H1 (cell line): ENCODE measurements around the gene FRMD4A. TPM values are rescaled to one million over a fixed set of nuclear protein-coding genes. Genes with fewer than 3 reads are reported as not detected.

Experiments used
- CTCF ChIA-PET: fragments of 300-600 bp; sonication (Branson Sonifier 250); formaldehyde crosslinking; loops from one replicate; lab custom pipeline; 2021; ENCODE audit not compliant: partially characterized antibody; lab: Charles Lee
- POLR2A ChIA-PET: fragments of 300-600 bp; sonication (Branson Sonifier 250); formaldehyde crosslinking; loops from one replicate; lab custom pipeline; 2021; ENCODE audit warnings: inconsistent platforms; ENCODE audit not compliant: partially characterized antibody; lab: Charles Lee
- DNase-seq, 2 experiments: peaks; one replicate each; pipeline versions ENCODE4 v3.0.0 to v3.0.0-alpha.2; 2010 to 2022; ENCODE audit warnings: low spot score in 2 of 2, low read depth in 1 of 2, mixed read lengths in 1 of 2
- FAIRE-seq: peaks from 2 replicates; lab custom pipeline; 2011; peaks lifted over from hg19 to GRCh38; lab: Jason Lieb, UNC
- H2AFZ ChIP-seq: 2 replicates; pipeline ENCODE4 v1.8.1; 2012; ENCODE audit warnings: low read length, inconsistent platforms
- H2AK5ac ChIP-seq: 2 replicates; pipeline ENCODE4 v1.6.1; 2013; ENCODE audit warnings: low read depth, low read length
- H2BK120ac ChIP-seq: replicated peaks from 2 replicates; pipeline ENCODE3; 2013; ENCODE audit warnings: low read depth, low read length, inconsistent platforms
- H2BK12ac ChIP-seq: 2 replicates; pipeline ENCODE4 v1.6.1; 2013; ENCODE audit warnings: low read depth, low read length
- H2BK15ac ChIP-seq: 2 replicates; pipeline ENCODE4 v1.6.1; 2013; ENCODE audit warnings: low read length
- H2BK20ac ChIP-seq: 2 replicates; pipeline ENCODE4 v1.6.1; 2013; ENCODE audit warnings: low read length
- H2BK5ac ChIP-seq: 2 replicates; pipeline ENCODE4 v1.6.1; 2013; ENCODE audit warnings: low read depth, low read length
- H3K14ac ChIP-seq: 2 replicates; pipeline ENCODE4 v1.6.1; 2013; ENCODE audit warnings: inconsistent platforms; ENCODE audit not compliant: insufficient read length
- H3K18ac ChIP-seq: 2 replicates; pipeline ENCODE4 v1.6.1; 2013; ENCODE audit warnings: low read length; ENCODE audit errors: extremely low read depth
- H3K23ac ChIP-seq: 2 replicates; pipeline ENCODE4 v1.6.1; 2013; ENCODE audit warnings: inconsistent platforms; ENCODE audit not compliant: insufficient read length
- H3K23me2 ChIP-seq: 2 replicates; pipeline ENCODE4 v1.6.1; 2013; ENCODE audit warnings: low read depth, low read length
- H3K27ac ChIP-seq: 2 replicates; pipeline ENCODE4 v1.6.1; 2011; ENCODE audit warnings: low read depth, low read length, inconsistent platforms
- H3K27me3 ChIP-seq, 4 experiments: replicated peaks in 1 of 4; 1 replicate in 1 of 4; 2 replicates in 3 of 4; pipeline versions ENCODE4 v1.6.1 to v1.8.1; 2011 to 2013; ENCODE audit warnings: low read length in 3 of 4, mild to moderate bottlenecking in 3 of 4, inconsistent platforms in 2 of 4, mixed read lengths in 2 of 4, moderate library complexity in 1 of 4; ENCODE audit not compliant: control insufficient read depth in 3 of 4, insufficient read depth in 3 of 4; ENCODE audit errors: extremely low read depth in 1 of 4
- H3K36me3 ChIP-seq, 4 experiments: 2 replicates each; pipeline versions ENCODE4 v1.6.1 to v1.8.1; 2011 to 2013; ENCODE audit warnings: mild to moderate bottlenecking in 4 of 4, low read length in 3 of 4, moderate library complexity in 2 of 4, control low read depth in 1 of 4, inconsistent platforms in 1 of 4; ENCODE audit not compliant: insufficient read depth in 4 of 4, control insufficient read depth in 2 of 4
- H3K4ac ChIP-seq: replicated peaks from 2 replicates; pipeline ENCODE3; 2013; ENCODE audit warnings: low read length, low read depth, mixed read lengths, inconsistent platforms; ENCODE audit not compliant: insufficient read length
- H3K4me1 ChIP-seq, 4 experiments: replicated peaks in 1 of 4; 1 replicate in 1 of 4; 2 replicates in 3 of 4; pipeline versions ENCODE4 v1.6.1 to v1.8.1; 2011 to 2013; ENCODE audit warnings: low read length in 3 of 4, inconsistent platforms in 2 of 4, mixed read lengths in 1 of 4; ENCODE audit not compliant: insufficient read depth in 4 of 4, control insufficient read depth in 3 of 4
- H3K4me2 ChIP-seq, 2 experiments: 2 replicates each; pipeline versions ENCODE4 v1.6.1 to v1.8.1; 2011 to 2013; ENCODE audit warnings: low read depth in 2 of 2, low read length in 2 of 2, control low read depth in 1 of 2, inconsistent platforms in 1 of 2, mild to moderate bottlenecking in 1 of 2; ENCODE audit not compliant: insufficient read depth in 1 of 2
- H3K4me3 ChIP-seq, 4 experiments: fragments of 200-600, 300-600 bp in 1 of 4; sonication (generic), shearing (Covaris generic), sonication (Bioruptor Twin) in 1 of 4; 2 replicates each; pipeline versions ENCODE4 v1.5.1 to v1.8.1; 2011 to 2016; ENCODE audit warnings: low read length in 4 of 4, low read depth in 3 of 4, control low read depth in 2 of 4, inconsistent platforms in 2 of 4, mild to moderate bottlenecking in 2 of 4, mixed read lengths in 1 of 4, moderate library complexity in 1 of 4; ENCODE audit not compliant: insufficient read depth in 2 of 4; ENCODE audit errors: extremely low read depth in 1 of 4
- H3K56ac ChIP-seq: replicated peaks from 2 replicates; pipeline ENCODE3; 2013; ENCODE audit warnings: low read depth, mild to moderate bottlenecking, mixed read lengths, low read length, inconsistent platforms; ENCODE audit not compliant: insufficient read length
- H3K79me1 ChIP-seq: 2 replicates; pipeline ENCODE4 v1.6.1; 2013; ENCODE audit warnings: low read depth, low read length, control low read depth
- H3K79me2 ChIP-seq, 2 experiments: 2 replicates each; pipeline versions ENCODE4 v1.6.1 to v1.8.1; 2012 to 2013; ENCODE audit warnings: low read length in 2 of 2, mild to moderate bottlenecking in 2 of 2, inconsistent platforms in 1 of 2; ENCODE audit not compliant: insufficient read depth in 2 of 2, control insufficient read depth in 1 of 2
- H3K9ac ChIP-seq, 4 experiments: replicated peaks in 1 of 4; 1 replicate in 1 of 4; 2 replicates in 3 of 4; pipeline versions ENCODE4 v1.6.1 to v1.8.1; 2011 to 2013; ENCODE audit warnings: low read depth in 3 of 4, low read length in 3 of 4, control low read depth in 2 of 4, mild to moderate bottlenecking in 2 of 4, moderate library complexity in 2 of 4, inconsistent platforms in 1 of 4; ENCODE audit errors: extremely low read depth in 1 of 4
- H3K9me3 ChIP-seq, 2 experiments: 2 replicates each; pipeline versions ENCODE4 v1.6.1 to v1.8.1; 2012 to 2013; ENCODE audit warnings: mild to moderate bottlenecking in 2 of 2, moderate library complexity in 2 of 2, control low read depth in 1 of 2, inconsistent platforms in 1 of 2, low read depth in 1 of 2, low read length in 1 of 2, mixed read lengths in 1 of 2; ENCODE audit not compliant: insufficient read depth in 2 of 2
- H4K20me1 ChIP-seq, 2 experiments: replicated peaks in 1 of 2; 2 replicates each; pipeline versions ENCODE3 to v1.8.1; 2011 to 2013; ENCODE audit warnings: inconsistent platforms in 2 of 2, low read length in 2 of 2, mild to moderate bottlenecking in 1 of 2; ENCODE audit not compliant: insufficient read depth in 2 of 2, control insufficient read depth in 1 of 2
- H4K5ac ChIP-seq: 2 replicates; pipeline ENCODE4 v1.6.1; 2013; ENCODE audit warnings: low read length, low read depth, mixed read lengths, inconsistent platforms; ENCODE audit not compliant: insufficient read length
- H4K8ac ChIP-seq: 2 replicates; pipeline ENCODE4 v1.8.0; 2013; ENCODE audit warnings: mild to moderate bottlenecking, moderate library complexity, low read length, inconsistent platforms; ENCODE audit not compliant: insufficient read depth; ENCODE audit errors: extremely low read depth
- H4K91ac ChIP-seq: replicated peaks from 2 replicates; pipeline ENCODE3; 2013; ENCODE audit warnings: low read length, mixed read lengths, inconsistent platforms; ENCODE audit not compliant: insufficient read length
- CBX8 ChIP-seq: fragments of 300-800, 300-1000 bp; sonication (generic); IDR thresholded peaks from 2 replicates; pipeline ENCODE4 v1.7.1; 2016; ENCODE audit warnings: low read depth, low read length, borderline replicate concordance
- EGR1 ChIP-seq: IDR thresholded peaks from 2 replicates; pipeline ENCODE4 v1.6.1; 2011; ENCODE audit warnings: low read depth, low read length, borderline replicate concordance
- GABPA ChIP-seq: IDR thresholded peaks from 2 replicates; pipeline ENCODE4 v1.6.1; 2011; ENCODE audit warnings: mild to moderate bottlenecking, low read length, moderate library complexity, borderline replicate concordance; ENCODE audit not compliant: insufficient read depth
- JUN ChIP-seq: IDR thresholded peaks from 2 replicates; pipeline ENCODE4 v1.6.1; 2011; ENCODE audit warnings: low read depth, mild to moderate bottlenecking, improper control_type of control experiment, low read length
- KDM1A ChIP-seq: fragments of 200-600, 300-600 bp; sonication (generic); IDR thresholded peaks from 2 replicates; pipeline ENCODE4 v1.7.1; 2016; ENCODE audit warnings: mild to moderate bottlenecking, low read length, borderline replicate concordance
- KDM5A ChIP-seq: fragments of 200-600 bp; IDR thresholded peaks from 2 replicates; pipeline ENCODE4 v1.7.1; 2012; ENCODE audit warnings: mild to moderate bottlenecking, low read length, inconsistent platforms, mixed read lengths
- POLR2AphosphoS5 ChIP-seq: IDR thresholded peaks from 2 replicates; pipeline ENCODE4 v1.6.1; 2011; ENCODE audit warnings: low read depth, low read length
- SIN3A ChIP-seq, 2 experiments: IDR thresholded peaks in 1 of 2; conservative IDR thresholded peaks in 1 of 2; 2 replicates each; pipeline ENCODE4 v1.6.1; 2011 to 2012; ENCODE audit warnings: low read length in 2 of 2, improper control_type of control experiment in 1 of 2, low read depth in 1 of 2, mild to moderate bottlenecking in 1 of 2
- SUZ12 ChIP-seq: fragments of 200-600 bp; sonication (generic); IDR thresholded peaks from 2 replicates; pipeline ENCODE4 v1.6.1; 2012; ENCODE audit warnings: mild to moderate bottlenecking, inconsistent platforms, low read length, moderate library complexity, mixed read lengths
- WGBS, 2 experiments: shearing (Covaris generic) in 1 of 2; methylation state at CpG; one replicate each; pipeline versions ENCODE4 v1.1.6 to v1.1.7; 2013 to 2015; ENCODE audit warnings: low lambda C conversion rate in 2 of 2, mixed read lengths in 2 of 2, inconsistent platforms in 1 of 2, low coverage in 1 of 2, missing lambda C conversion rate in 1 of 2; ENCODE audit not compliant: insufficient replicate concordance in 2 of 2, insufficient coverage in 1 of 2, insufficient read length in 1 of 2; ENCODE audit errors: extremely low coverage in 1 of 2, missing lambda C conversion rate in 1 of 2; 5-methylcytosine and 5-hydroxymethylcytosine counted together
- polyA plus RNA-seq, 7 experiments: library from polyadenylated mRNA; depleted of rRNA in 3 of 7; stranded (reverse) in 5 of 7; unstranded in 2 of 7; fragments of >200 nt in 5 of 7; fragments of 200-250 nt in 2 of 7; gene quantifications; 1 replicate in 5 of 7; 2 replicates in 1 of 7; 4 replicates in 1 of 7; pipeline versions ENCODE4 v1.2.1 to v1.2.3, GENCODE V29; 2011 to 2013; ENCODE audit warnings: missing spikeins in 2 of 7, mixed read lengths in 2 of 7
- total RNA-seq: library from RNA; stranded (reverse); fragmentation: NEBNext Ultra II Directional; extraction: Animal tissue kit (Norgen Biotek cat#: 25700); gene quantifications from 2 replicates; pipeline ENCODE4 v1.2.1, GENCODE V29; 2021
- TF ChIP-seq, protein P1 (sequence below): IDR thresholded peaks from 2 replicates; pipeline ENCODE4 v1.6.1; 2012; ENCODE audit warnings: low read length, inconsistent platforms
- TF ChIP-seq, protein P2 (sequence below): IDR thresholded peaks from 2 replicates; pipeline ENCODE4 v1.6.1; 2012; ENCODE audit warnings: inconsistent platforms

The FRMD4A gene
- total and polyA plus RNA-seq, 2 of the 8 experiments (the other 6 are each of a cell fraction or from before 2014, with no cell fraction given), result 38.6 to 39.6 TPM

DNA sequence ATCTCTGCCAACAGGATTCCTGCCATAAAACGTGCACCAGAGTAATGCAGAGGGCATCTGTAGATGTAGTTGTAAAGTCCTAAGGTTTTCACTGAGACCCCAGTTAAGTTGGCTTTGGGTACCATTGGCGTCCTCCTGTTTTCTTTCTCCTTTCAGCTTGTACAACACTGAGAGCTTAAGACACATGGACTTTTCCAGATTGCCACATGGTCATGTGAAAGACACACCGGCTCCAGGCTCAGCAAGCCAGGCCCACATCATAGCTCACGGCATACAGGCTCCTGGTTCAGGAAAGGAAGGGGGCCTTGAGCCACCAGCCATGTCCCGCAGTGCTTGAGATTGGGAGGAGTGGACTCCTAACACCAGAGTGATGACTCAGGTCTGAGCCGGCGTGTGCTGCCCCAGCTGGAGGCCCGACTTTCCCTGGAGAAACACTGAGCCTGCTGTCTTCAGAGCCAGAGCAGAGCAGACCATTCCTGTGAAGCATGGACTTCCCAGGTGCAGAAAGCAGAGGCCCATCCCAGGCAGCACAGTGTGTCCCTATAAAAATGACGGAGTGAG is 491.2 kb downstream of the FRMD4A start:
- no peak overlapping the region for H2BK12ac ChIP-seq
- peak overlapping the region; percentile 9 for H3K4ac ChIP-seq
- H3K4me3 ChIP-seq, result no peak overlapping the region
- DNase-seq, result no peak
- H2BK20ac ChIP-seq, result no peak overlapping the region
- ChIA-PET POLR2A (no interaction called here), CTCF (interaction anchor here (0.6 kb wide), 1 partner anchor 15 kb away, joined by 3 read pairs; no protein-coding TSS in a partner anchor)
- no peak overlapping the region for H2AK5ac ChIP-seq
- peaks cover 0 to 12% (median 0%) of the 10 kb centered on the region in 4 experiments; a peak in 2 of 8 replicates for H3K36me3 ChIP-seq
- no peaks in the 10 kb centered on the region for H3K23me2 ChIP-seq
- H3K4me2 ChIP-seq, result no peak overlapping the region
- H4K8ac ChIP-seq, result no peak overlapping the region
- H2AFZ ChIP-seq, result no peak overlapping the region
- H3K56ac ChIP-seq, result no peak overlapping the region
- WGBS, 2 experiments, result 94% methylated on average over 9 of the region's 9 CpGs; no CpG with 5 or more reads in 1 of the 2 experiments
- FAIRE-seq, result no peak
- no peak overlapping the region for H3K18ac ChIP-seq
- H2BK15ac ChIP-seq, result no peak overlapping the region
- H3K79me1 ChIP-seq, result 0 out of 2 replicates have a peak, but pooled peaks cover 2% of the 10 kb centered on the region
- H3K27me3 ChIP-seq, result no peaks in the 10 kb centered on the region
- H4K91ac ChIP-seq, result no peak overlapping the region
- no peaks in the 10 kb centered on the region for H3K79me2 ChIP-seq
- no peak overlapping the region for H3K9ac ChIP-seq
- H3K4me1 ChIP-seq, result peaks cover 4 to 6% (median 5%) of the 10 kb centered on the region in 4 experiments; a peak in 6 of 7 replicates
- H3K23ac ChIP-seq, result no peak overlapping the region
- peaks cover 11 to 12% of the 10 kb centered on the region in 2 experiments for H3K9me3 ChIP-seq
- no peak overlapping the region for H3K14ac ChIP-seq
- H3K27ac ChIP-seq, result no peak overlapping the region
- H2BK5ac ChIP-seq, result no peak overlapping the region
- no peak overlapping the region for H2BK120ac ChIP-seq
- H4K20me1 ChIP-seq, result no peaks in the 10 kb centered on the region
- H4K5ac ChIP-seq, result no peak overlapping the region
- TF ChIP-seq SUZ12 (no peak), EGR1 (no peak), JUN (no peak), GABPA (no peak), KDM1A (no peak), KDM5A (no peak), POLR2AphosphoS5 (no peak), CBX8 (no peak), SIN3A (conservative IDR thresholded peaks at IDR 0.05 in 1 of 2, IDR thresholded peaks at IDR 0.05 in 1 of 2; ENCODE audit: low read depth in 1 of 2, low read length in 2 of 2) (no peak)
- TF ChIP-seq, protein P1, sequence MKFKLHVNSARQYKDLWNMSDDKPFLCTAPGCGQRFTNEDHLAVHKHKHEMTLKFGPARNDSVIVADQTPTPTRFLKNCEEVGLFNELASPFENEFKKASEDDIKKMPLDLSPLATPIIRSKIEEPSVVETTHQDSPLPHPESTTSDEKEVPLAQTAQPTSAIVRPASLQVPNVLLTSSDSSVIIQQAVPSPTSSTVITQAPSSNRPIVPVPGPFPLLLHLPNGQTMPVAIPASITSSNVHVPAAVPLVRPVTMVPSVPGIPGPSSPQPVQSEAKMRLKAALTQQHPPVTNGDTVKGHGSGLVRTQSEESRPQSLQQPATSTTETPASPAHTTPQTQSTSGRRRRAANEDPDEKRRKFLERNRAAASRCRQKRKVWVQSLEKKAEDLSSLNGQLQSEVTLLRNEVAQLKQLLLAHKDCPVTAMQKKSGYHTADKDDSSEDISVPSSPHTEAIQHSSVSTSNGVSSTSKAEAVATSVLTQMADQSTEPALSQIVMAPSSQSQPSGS, result no peak
- TF ChIP-seq, protein P2, sequence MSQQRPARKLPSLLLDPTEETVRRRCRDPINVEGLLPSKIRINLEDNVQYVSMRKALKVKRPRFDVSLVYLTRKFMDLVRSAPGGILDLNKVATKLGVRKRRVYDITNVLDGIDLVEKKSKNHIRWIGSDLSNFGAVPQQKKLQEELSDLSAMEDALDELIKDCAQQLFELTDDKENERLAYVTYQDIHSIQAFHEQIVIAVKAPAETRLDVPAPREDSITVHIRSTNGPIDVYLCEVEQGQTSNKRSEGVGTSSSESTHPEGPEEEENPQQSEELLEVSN, result no peak
